H9 (cell line): ENCODE measurements around the gene LRRC14B. TPM values are rescaled to one million over a fixed set of nuclear protein-coding genes. Genes with fewer than 3 reads are reported as not detected.

Experiments
- DNase-seq: peaks from one replicate; pipeline ENCODE4 v3.0.0-alpha.2; 2017
- H2AFZ ChIP-seq: one replicate; pipeline ENCODE4 v1.6.1; 2013; ENCODE audit warnings: mild to moderate bottlenecking, low read length, control low read depth, moderate library complexity
- H2AK5ac ChIP-seq: 2 replicates; pipeline ENCODE4 v1.6.1; 2013; ENCODE audit warnings: low read length, control low read depth, mixed read lengths; ENCODE audit not compliant: insufficient read length
- H2BK120ac ChIP-seq: one replicate; pipeline ENCODE4 v1.6.1; 2013; ENCODE audit warnings: low read depth, mild to moderate bottlenecking, low read length, control low read depth, inconsistent platforms; ENCODE audit not compliant: poor library complexity, severe bottlenecking
- H2BK12ac ChIP-seq: 2 replicates; pipeline ENCODE4 v1.6.1; 2013; ENCODE audit warnings: low read length, control low read depth, mixed read lengths, low read depth; ENCODE audit not compliant: insufficient read length
- H2BK15ac ChIP-seq: 2 replicates; pipeline ENCODE4 v1.6.1; 2013; ENCODE audit warnings: low read depth, low read length, control low read depth
- H2BK20ac ChIP-seq: one replicate; pipeline ENCODE4 v1.6.1; 2013; ENCODE audit warnings: low read depth, mild to moderate bottlenecking, low read length, control low read depth, inconsistent platforms; ENCODE audit not compliant: poor library complexity, severe bottlenecking
- H2BK5ac ChIP-seq: 2 replicates; pipeline ENCODE4 v1.6.1; 2013; ENCODE audit warnings: low read length, control low read depth, mixed read lengths; ENCODE audit not compliant: insufficient read length
- H3K14ac ChIP-seq: 2 replicates; pipeline ENCODE4 v1.6.1; 2013; ENCODE audit warnings: low read length, control low read depth; ENCODE audit not compliant: insufficient read depth
- H3K18ac ChIP-seq: 2 replicates; pipeline ENCODE4 v1.6.1; 2013; ENCODE audit warnings: low read depth, mild to moderate bottlenecking, mixed read lengths, low read length, control low read depth; ENCODE audit not compliant: insufficient read length
- H3K23ac ChIP-seq: 2 replicates; pipeline ENCODE4 v1.6.1; 2013; ENCODE audit warnings: low read length, control low read depth, mixed read lengths, low read depth; ENCODE audit not compliant: insufficient read length
- H3K23me2 ChIP-seq: 2 replicates; pipeline ENCODE4 v1.6.1; 2013; ENCODE audit warnings: low read depth, mild to moderate bottlenecking, mixed read lengths, low read length, control low read depth; ENCODE audit not compliant: insufficient read length, poor library complexity, severe bottlenecking
- H3K27ac ChIP-seq: 2 replicates; pipeline ENCODE4 v1.5.1; 2013; ENCODE audit warnings: low read length, control low read depth, mixed read lengths, low read depth; ENCODE audit not compliant: insufficient read length
- H3K27me3 ChIP-seq: 2 replicates; pipeline ENCODE4 v1.6.1; 2013; ENCODE audit warnings: low read length, control low read depth, inconsistent platforms; ENCODE audit not compliant: insufficient read depth
- H3K4ac ChIP-seq: 2 replicates; pipeline ENCODE4 v1.6.1; 2013; ENCODE audit warnings: low read depth, mild to moderate bottlenecking, control low read depth, inconsistent platforms, low read length, moderate library complexity
- H3K4me1 ChIP-seq: 2 replicates; pipeline ENCODE4 v1.6.1; 2013; ENCODE audit warnings: low read length, control low read depth, inconsistent platforms; ENCODE audit not compliant: insufficient read depth
- H3K4me2 ChIP-seq: 2 replicates; pipeline ENCODE4 v1.6.1; 2013; ENCODE audit warnings: low read length, control low read depth, mixed read lengths; ENCODE audit not compliant: insufficient read length, insufficient read depth
- H3K56ac ChIP-seq: 2 replicates; pipeline ENCODE4 v1.6.1; 2013; ENCODE audit warnings: low read depth, mild to moderate bottlenecking, mixed read lengths, low read length, control low read depth; ENCODE audit not compliant: insufficient read length
- H3K79me1 ChIP-seq: 2 replicates; pipeline ENCODE4 v1.6.1; 2013; ENCODE audit warnings: low read depth, mild to moderate bottlenecking, moderate library complexity, low read length, control low read depth, inconsistent platforms; ENCODE audit not compliant: insufficient read depth, poor library complexity, severe bottlenecking
- H3K79me2 ChIP-seq: 2 replicates; pipeline ENCODE4 v1.6.1; 2013; ENCODE audit warnings: low read length, control low read depth, inconsistent platforms; ENCODE audit not compliant: insufficient read depth
- H3K9ac ChIP-seq: 2 replicates; pipeline ENCODE4 v1.6.1; 2013; ENCODE audit warnings: low read length, control low read depth, mixed read lengths; ENCODE audit not compliant: insufficient read length; ENCODE audit errors: extremely low read depth
- H3K9me3 ChIP-seq: one replicate; pipeline ENCODE4 v1.6.1; 2013; ENCODE audit warnings: low read depth, low read length, inconsistent platforms; ENCODE audit not compliant: control insufficient read depth
- H3T11ph ChIP-seq: one replicate; pipeline ENCODE4 v1.6.1; 2013; ENCODE audit warnings: mild to moderate bottlenecking, low read length, control low read depth, inconsistent platforms
- H4K20me1 ChIP-seq: one replicate; pipeline ENCODE4 v1.6.1; 2013; ENCODE audit not compliant: control insufficient read depth, insufficient read length, insufficient read depth
- H4K5ac ChIP-seq: 2 replicates; pipeline ENCODE4 v1.6.1; 2013; ENCODE audit warnings: low read depth, mild to moderate bottlenecking, mixed read lengths, low read length, control low read depth; ENCODE audit not compliant: insufficient read length
- H4K8ac ChIP-seq: replicated peaks from 2 replicates; pipeline ENCODE4 v1.6.1; 2013; ENCODE audit warnings: low read length, control low read depth, mixed read lengths, low read depth; ENCODE audit not compliant: insufficient read length
- H4K91ac ChIP-seq: 2 replicates; pipeline ENCODE4 v1.6.1; 2013; ENCODE audit warnings: low read depth, mild to moderate bottlenecking, moderate library complexity, mixed read lengths, low read length, control low read depth; ENCODE audit not compliant: insufficient read length
- H3K27ac Mint-ChIP-seq, 3 experiments: 2 replicates in 2 of 3; 3 replicates in 1 of 3; pipeline ENCODE4 v1.8.0; 2020 to 2021; ENCODE audit warnings: mixed read lengths in 3 of 3, mild to moderate bottlenecking in 1 of 3, moderate library complexity in 1 of 3
- H3K27me3 Mint-ChIP-seq: 2 replicates; pipeline ENCODE4 v1.8.0; 2021; ENCODE audit warnings: low read depth, mild to moderate bottlenecking, moderate library complexity, mixed read lengths
- H3K36me3 Mint-ChIP-seq, 3 experiments: 2 replicates in 2 of 3; 3 replicates in 1 of 3; pipeline ENCODE4 v1.8.0; 2020 to 2021; ENCODE audit warnings: low read depth in 3 of 3, mixed read lengths in 3 of 3; ENCODE audit not compliant: insufficient read depth in 1 of 3
- H3K4me1 Mint-ChIP-seq, 2 experiments: 2 replicates each; pipeline ENCODE4 v1.8.0; 2020; ENCODE audit warnings: mixed read lengths in 2 of 2
- H3K4me3 Mint-ChIP-seq, 2 experiments: 2 replicates in 1 of 2; 3 replicates in 1 of 2; pipeline ENCODE4 v1.8.0; 2020 to 2021; ENCODE audit warnings: mild to moderate bottlenecking in 2 of 2, mixed read lengths in 2 of 2, moderate library complexity in 1 of 2
- H3K9me3 Mint-ChIP-seq, 2 experiments: 2 replicates in 1 of 2; 3 replicates in 1 of 2; pipeline ENCODE4 v1.8.0; 2020; ENCODE audit warnings: mild to moderate bottlenecking in 2 of 2, mixed read lengths in 2 of 2, moderate library complexity in 1 of 2
- CTCF ChIP-seq: fragments of 200-600 bp; sonication (generic); conservative IDR thresholded peaks from 3 replicates; pipeline ENCODE4 v1.8.0; 2021; ENCODE audit warnings: antibody characterized with exemption, mild to moderate bottlenecking
- WGBS: extraction: QIAGEN DNeasy Blood & Tissue Kit; methylation state at CpG from one replicate; pipeline ENCODE4 v1.1.7; 2013; ENCODE audit warnings: missing lambda C conversion rate, low lambda C conversion rate, mixed read lengths; ENCODE audit not compliant: insufficient read length; ENCODE audit errors: extremely low coverage; 5-methylcytosine and 5-hydroxymethylcytosine counted together
- total RNA-seq: library from RNA; stranded (reverse); gene quantifications from 2 replicates; pipeline ENCODE4 v1.2.1, GENCODE V29; 2021

Gene LRRC14B
- total RNA-seq, 1 experiment from 2014 or later: not detected

- no peaks in the 10 kb centered on the region for H3K23me2 ChIP-seq
- H3K36me3 Mint-ChIP-seq: peaks cover 58 to 89% (median 83%) of the 10 kb centered on the region in 3 experiments
- no peak overlapping the region for H2BK120ac ChIP-seq
- H3K27me3 Mint-ChIP-seq: no peaks in the 10 kb centered on the region
- H3K4me2 ChIP-seq: no peak overlapping the region
- peaks cover 18 to 23% of the 10 kb centered on the region in 2 experiments for H3K9me3 Mint-ChIP-seq
- H4K20me1 ChIP-seq: no peaks in the 10 kb centered on the region
- H3K9ac ChIP-seq: no peak overlapping the region
- H3K27ac Mint-ChIP-seq: no peak overlapping the region
- no peak overlapping the region for H3K56ac ChIP-seq
- whole genome bisulfite sequencing: no CpG with 5 or more reads among the region's 7 CpGs
- H2AK5ac ChIP-seq: no peak overlapping the region
- H2BK5ac ChIP-seq: no peak overlapping the region
- peaks cover 9% of the 10 kb centered on the region for H3K9me3 ChIP-seq
- no peak overlapping the region for H4K91ac ChIP-seq
- no peak overlapping the region for H2AFZ ChIP-seq
- no peak overlapping the region for H3K4me3 Mint-ChIP-seq
- no peak overlapping the region for H3K4ac ChIP-seq
- no peak for TF ChIP-seq CTCF
- no peak overlapping the region for H4K5ac ChIP-seq
- no peak for DNase-seq
- H3K27me3 ChIP-seq: no peaks in the 10 kb centered on the region
- H3K14ac ChIP-seq: no peak overlapping the region
- no peaks in the 10 kb centered on the region; a peak in 1 of 4 replicates for H3K4me1 Mint-ChIP-seq
- H2BK20ac ChIP-seq: no peak overlapping the region
- H4K8ac ChIP-seq: no peak overlapping the region
- H3T11ph ChIP-seq: no peak overlapping the region
- no peak overlapping the region for H3K23ac ChIP-seq
- H3K27ac ChIP-seq: no peak overlapping the region
- H2BK12ac ChIP-seq: no peak overlapping the region
- H3K18ac ChIP-seq: no peak overlapping the region
- no peaks in the 10 kb centered on the region for H3K79me2 ChIP-seq
- H2BK15ac ChIP-seq: no peak overlapping the region
- H3K79me1 ChIP-seq: no peaks in the 10 kb centered on the region
- H3K4me1 ChIP-seq: no peaks in the 10 kb centered on the region
Observed at GRCh38 chr5:145585-146323, 45.5 kb upstream of the LRRC14B start.
